IPS-NIHi11 (cell line): Measurements from ENCODE around the gene OR4L1.
"Not testable (repeated sequence)": the region's sequence is repeated elsewhere in the genome, so short reads cannot be mapped to it uniquely, and the experiment has no call there.

Experiments
- DNase-seq: peaks from one replicate; pipeline ENCODE4 v3.0.0; 2012; ENCODE audit warnings: mixed read lengths, low spot score

Gene OR4L1, protein sequence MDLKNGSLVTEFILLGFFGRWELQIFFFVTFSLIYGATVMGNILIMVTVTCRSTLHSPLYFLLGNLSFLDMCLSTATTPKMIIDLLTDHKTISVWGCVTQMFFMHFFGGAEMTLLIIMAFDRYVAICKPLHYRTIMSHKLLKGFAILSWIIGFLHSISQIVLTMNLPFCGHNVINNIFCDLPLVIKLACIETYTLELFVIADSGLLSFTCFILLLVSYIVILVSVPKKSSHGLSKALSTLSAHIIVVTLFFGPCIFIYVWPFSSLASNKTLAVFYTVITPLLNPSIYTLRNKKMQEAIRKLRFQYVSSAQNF

DNA sequence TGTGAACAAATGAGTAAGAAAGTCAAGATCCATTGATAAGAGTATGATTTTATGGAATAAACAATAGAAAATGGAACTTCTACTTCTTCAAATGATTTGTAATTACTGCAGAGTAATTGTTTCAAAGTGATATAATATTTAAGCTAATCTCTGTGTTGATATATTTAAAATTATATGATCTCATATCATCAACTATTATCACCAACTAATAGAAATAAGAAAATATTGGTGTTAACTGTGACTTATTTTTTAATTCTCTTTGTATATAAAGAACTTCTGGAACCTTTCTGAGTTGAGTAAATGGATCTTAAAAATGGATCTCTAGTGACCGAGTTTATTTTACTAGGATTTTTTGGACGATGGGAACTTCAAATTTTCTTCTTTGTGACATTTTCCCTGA is at the start of gene OR4L1:
Gene OR4L1 (plus strand): TSS at position 301 of the 400 bp plus-strand sequence. CDS start 0 bp downstream, at position 301.
- DNase-seq, result no peak

DNA sequence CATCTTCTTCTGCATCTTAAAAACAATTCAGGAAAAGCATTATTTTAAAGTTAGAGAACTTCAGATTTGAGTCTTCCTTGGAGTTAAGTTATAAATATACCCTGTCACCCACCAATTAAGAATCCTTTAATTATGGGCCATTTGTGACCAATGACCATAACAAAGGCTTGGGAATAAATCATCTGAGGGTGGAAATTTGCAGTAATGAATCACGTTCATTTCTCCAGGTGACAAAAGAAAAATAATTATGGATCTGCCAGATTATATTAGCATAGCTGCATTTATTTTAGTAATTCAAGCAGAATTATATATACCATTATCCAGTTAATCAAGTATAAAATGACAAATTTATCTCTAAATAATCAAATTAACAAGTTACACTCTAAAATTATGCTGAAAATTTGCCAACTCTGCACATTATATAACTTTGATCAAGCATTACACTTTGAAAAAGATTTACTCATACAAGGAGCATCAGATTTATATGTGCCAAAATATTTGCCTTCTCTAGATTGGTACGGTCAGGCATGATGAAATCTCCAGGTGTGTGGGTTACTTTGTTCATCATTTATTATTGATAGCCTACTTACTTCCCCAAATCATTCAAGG is 40.5 kb upstream of the OR4L1 start, which contains the start of gene OR4K14:
Gene OR4K14 (minus strand): TSS at position 51 of the 609 bp plus-strand sequence. CDS start 4,114 bp downstream, outside the sequence.
- no peak for DNase-seq

DNA sequence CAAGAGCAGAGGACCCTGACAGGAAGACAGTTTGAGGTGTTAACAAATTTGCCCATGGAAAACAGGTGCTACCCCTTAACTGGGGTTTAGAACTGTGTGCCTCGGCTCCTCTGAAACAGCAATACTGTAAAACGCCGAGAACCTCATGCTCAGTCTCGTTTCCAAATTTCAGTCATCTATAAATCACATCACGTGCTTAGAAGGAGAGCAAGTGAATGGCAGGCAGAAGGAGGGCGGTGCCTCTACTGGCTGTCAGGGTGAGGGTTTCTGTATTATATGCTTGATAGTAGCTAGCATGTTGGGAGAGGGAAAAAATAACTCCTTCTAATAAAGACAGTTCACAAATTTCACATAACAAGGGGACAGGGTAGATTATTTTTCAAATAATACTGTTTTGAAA is 28.8 kb upstream of the OR4L1 start:
- DNase-seq, result no peak

DNA sequence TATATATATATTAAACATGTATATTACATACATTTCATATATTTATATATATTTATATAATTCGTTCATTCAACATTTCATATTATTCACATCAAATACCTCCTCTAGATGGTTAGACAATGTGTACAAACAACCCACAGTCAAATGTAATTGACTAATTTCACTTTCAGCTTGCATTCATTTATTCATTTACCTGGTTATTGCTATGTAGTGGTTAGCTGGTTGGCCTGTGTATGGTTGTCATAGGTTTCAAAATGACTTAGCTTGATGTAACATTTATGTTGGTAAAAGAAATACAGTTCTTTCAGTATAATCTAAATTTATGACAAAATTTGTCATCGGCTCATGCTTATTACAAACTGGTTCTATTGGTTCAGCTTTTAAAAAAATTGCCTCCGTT is 24.4 kb upstream of the OR4L1 start:
- no peak for DNase-seq

DNA sequence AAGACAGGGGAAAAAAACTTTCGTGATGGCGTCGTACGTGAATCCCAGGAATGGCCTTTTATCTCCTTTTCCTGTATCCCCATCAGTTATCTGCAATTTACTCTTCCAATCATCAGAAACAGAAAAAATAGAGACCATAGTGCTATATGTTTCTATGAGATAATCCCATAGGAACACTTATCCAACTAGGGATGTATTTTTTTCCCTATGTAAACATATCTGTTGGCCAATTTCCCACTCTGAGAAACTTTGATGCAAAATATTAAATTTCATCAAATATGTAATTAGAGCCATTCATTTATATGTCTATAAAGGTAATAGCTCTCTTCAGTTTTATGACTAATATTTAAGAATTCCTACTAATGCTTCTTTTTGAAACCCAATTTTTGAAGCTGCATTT is 23.9 kb upstream of the OR4L1 start, which contains the start of gene OR4K13:
Gene OR4K13 (minus strand): TSS at position 101 of the 400 bp plus-strand sequence. CDS start 1,280 bp downstream, outside the sequence.
- no peak for DNase-seq

DNA sequence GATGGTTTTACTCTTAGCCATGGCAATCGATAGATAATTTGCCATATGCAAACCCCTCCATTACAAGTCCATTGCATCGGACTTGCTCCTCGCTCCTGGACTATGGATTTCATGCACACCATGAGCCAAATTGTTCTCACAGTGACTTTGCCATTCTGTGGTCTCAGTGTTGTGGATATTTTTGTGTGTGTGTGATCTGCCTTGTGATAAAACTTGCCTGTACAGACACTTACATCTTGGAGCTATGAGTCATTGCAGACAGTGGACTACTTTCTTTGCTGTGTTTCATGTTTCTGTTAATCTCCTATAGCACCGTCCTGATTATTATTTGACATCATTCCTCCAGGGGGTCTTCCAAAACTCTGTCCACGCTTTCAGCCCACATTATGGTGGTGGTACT is 15.6 kb upstream of the OR4L1 start:
- DNase-seq, result no peak

DNA sequence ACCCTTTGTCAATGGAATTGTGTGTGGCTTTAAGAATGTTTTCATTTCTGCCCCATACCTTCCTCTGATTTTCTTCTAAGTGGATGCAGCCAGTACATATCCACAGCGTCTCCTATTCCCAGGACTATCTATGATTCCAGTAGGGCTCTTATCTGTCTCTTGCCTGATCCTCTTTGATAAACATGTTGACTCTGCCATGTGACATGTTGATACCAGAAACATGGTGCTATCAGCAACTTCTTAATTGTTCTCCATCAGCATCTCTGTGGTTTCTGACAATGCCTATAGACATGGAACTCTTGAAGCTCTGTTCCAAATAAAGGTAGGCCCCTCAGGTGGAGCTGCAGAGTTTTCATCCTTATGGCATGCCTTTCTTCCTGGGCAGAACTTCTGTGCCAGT is 11.6 kb upstream of the OR4L1 start:
- no peak for DNase-seq

DNA sequence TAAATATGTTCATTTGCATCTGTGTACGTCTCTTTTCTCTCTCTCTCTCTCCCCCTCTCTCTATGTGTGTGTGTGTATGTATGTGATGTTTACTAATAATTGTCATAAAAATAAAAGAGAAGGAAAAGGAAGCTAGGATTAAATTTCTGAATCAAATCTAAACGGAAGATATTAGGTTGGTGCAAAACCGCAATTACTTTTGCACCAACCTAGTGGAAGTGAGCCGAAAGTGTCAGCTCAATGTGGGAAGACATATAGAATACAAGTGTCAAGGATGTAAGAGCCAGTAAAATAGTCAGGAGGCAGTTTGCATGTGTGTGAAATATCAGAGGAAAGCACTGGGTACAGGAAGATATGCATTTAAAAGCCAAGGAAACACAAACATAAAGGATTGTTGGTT is 32.2 kb downstream of the OR4L1 start:
- no peak for DNase-seq

DNA sequence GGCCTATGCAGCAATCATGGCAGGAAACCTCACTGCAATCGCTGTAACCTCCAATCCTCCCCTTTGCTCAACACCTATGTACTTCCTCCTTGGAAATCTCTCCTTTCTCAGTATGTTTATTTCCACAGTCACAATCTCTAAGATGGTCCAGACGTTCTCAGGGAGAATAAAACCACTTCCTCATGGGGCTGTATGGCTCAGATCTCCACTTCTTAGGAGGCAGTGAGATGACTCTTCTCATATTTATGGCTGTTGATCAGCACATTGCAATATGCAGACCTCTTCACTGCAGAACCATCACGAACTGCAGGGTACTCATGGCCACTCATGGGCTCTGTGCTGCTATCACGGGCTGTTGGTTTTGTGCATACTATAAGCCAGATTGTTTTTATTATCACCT is 33.6 kb downstream of the OR4L1 start:
- DNase-seq, result no peak

DNA sequence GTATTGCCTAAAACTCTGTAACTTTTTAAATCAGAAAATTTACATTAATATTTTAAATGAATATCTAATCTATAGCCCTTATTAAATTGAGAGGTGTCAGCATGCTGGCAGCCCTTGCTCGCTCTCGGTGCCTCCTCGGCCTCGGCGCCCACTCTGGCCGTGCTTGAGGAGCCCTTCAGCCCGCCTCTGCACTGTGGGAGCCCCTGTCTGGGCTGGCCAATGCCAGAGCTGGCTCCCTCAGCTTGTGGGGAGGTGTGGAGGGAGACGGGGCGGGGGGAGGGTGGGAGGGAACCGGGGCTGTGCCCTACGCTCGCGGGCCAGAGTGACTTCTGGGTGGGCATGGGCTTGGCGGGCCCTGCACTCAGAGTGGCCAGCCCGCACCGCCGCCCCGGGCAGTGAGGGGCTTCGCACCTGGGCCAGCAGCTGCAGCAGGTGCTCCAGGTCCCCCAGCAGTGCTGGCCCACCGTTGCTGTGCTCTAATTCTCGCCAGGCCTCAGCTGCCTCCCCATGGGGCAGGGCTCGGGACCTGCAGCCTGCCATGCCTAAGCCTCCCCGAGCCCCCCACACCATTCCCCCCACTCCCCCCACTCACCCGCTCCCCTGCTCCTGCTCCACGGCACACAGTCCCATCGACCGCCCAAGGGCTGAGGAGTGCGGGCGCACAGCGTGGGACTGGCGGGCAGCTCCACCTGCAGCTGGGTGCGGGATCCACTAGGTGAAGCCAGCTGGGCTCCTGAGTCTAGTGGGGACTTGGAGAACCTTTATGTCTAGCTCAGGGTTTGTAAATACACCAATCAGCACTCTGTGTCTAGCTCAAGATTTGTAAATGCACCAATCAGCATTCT is 39.3 kb downstream of the OR4L1 start:
- not testable (repeated sequence) for DNase-seq

DNA sequence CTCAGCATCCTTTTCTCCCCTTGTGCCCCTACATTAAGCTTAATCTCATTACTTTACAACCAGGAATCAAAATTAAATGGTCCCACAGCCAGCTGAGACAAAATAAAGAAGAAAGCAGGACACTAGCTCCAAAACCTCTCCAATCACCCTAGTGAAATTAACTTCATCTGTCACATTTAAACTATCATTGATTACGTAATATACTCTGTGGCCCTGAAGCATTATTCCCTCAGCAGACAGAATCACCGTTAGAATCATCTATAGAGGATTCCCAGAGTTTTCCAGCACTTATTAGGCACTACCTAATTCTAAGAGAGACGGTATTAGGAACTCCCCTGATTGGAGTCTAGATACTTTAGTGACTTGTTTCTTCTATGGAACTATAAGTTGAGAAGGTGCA is 50.6 kb downstream of the OR4L1 start, which contains the start of gene OR4K17:
Gene OR4K17 (plus strand): TSS at position 302 of the 400 bp plus-strand sequence. CDS start 6,761 bp downstream, outside the sequence.
- no peak for DNase-seq
